ENCODE data around the gene PAQR6. TPM values are rescaled to one million over a fixed set of nuclear protein-coding genes. Genes with fewer than 3 reads are reported as not detected.
"Not testable (repeated sequence)": the region's sequence is repeated elsewhere in the genome, so short reads cannot be mapped to it uniquely, and the experiment has no call there.

The PAQR6 gene
- total RNA-seq, 1 donor from 2014 or later = 5.0 TPM

DNA sequence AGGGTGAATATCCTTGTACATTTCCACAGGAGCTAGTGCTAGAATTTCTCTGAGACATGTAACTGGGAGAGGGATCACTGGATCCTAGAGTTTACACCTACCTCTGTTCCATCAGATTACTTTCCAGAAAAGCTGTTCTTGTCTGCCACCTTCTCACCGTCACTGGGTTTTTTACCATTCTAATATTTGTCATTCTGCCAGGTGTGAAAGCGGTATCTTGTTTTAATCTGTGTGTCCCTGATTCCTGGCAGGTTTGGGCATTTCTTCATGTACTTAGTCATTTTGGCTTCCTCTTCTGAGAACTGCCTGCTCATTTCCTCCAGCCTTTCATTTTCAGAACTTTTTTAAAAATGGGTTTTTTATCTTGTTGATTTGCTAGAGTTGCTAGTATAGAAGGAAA, 30.0 kb downstream of the PAQR6 start:
- Mint-ChIP-seq H3K4me3 (peak overlapping the region; percentile 63), H3K27me3 (ENCODE audit: insufficient read depth) (no peaks in the 10 kb centered on the region), H3K9me3 (no peaks in the 10 kb centered on the region), H3K36me3 (ENCODE audit: low read depth) (peaks cover 43% of the 10 kb centered on the region), H3K27ac (peak overlapping the region; percentile 99), H3K4me1 (ENCODE audit: low read depth) (peaks cover 55% of the 10 kb centered on the region)
- intact Hi-C loops (cut with micrococcal nuclease) = loop anchor here (1.0 to 10.0 kb wide), 6 partner anchors 8 to 893 kb away; partner anchors contain the start of gene RUSC1
- DNase-seq (ENCODE audit: low spot score) = peak; percentile 53

DNA sequence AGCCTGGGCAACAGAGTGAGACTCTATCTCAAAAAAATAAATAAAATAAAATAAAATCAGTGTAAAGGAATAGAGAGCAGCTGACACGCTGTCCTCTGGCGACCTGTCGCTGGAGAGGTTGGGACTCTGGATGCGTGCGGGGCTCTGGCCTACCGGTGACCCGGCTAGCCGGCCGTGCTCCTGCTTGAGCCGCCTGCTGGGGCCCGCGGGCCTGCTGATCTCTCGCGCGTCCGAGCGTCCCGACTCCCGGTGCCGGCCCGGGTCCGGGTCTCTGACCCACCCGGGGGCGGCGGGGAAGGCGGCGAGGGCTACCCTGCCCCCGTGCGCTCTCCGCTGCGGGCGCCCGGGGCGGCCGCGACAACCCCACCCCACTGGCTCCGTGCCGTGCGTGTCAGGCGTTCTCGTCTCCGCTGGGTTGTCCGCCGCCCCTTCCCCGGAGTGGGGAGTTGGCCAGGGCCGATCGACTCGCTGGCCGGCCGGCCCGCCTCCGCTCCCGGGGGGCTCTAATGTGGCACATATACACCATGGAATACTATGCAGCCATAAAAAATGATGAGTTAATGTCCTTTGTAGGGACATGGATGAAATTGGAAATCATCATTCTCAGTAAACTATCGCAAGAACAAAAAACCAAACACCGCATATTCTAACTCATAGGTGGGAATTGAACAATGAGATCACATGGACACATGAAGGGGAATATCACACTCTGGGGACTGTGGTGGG, 31.3 kb downstream of the PAQR6 start:
- peaks cover 55% of the 10 kb centered on the region for H3K4me1 Mint-ChIP-seq (ENCODE audit: low read depth)
- peaks cover 38% of the 10 kb centered on the region for H3K36me3 Mint-ChIP-seq (ENCODE audit: low read depth)
- DNase-seq (ENCODE audit: low spot score); H3K27me3 Mint-ChIP-seq (ENCODE audit: insufficient read depth); H3K9me3 Mint-ChIP-seq: not testable (repeated sequence)
- peak overlapping the region; percentile 75 for H3K27ac Mint-ChIP-seq
- intact Hi-C loops (cut with micrococcal nuclease) = loop anchor here (10.0 kb wide), 1 partner anchor 892 kb away; the partner anchor contains the start of gene RUSC1
- peak overlapping the region; percentile 32 for H3K4me3 Mint-ChIP-seq

DNA sequence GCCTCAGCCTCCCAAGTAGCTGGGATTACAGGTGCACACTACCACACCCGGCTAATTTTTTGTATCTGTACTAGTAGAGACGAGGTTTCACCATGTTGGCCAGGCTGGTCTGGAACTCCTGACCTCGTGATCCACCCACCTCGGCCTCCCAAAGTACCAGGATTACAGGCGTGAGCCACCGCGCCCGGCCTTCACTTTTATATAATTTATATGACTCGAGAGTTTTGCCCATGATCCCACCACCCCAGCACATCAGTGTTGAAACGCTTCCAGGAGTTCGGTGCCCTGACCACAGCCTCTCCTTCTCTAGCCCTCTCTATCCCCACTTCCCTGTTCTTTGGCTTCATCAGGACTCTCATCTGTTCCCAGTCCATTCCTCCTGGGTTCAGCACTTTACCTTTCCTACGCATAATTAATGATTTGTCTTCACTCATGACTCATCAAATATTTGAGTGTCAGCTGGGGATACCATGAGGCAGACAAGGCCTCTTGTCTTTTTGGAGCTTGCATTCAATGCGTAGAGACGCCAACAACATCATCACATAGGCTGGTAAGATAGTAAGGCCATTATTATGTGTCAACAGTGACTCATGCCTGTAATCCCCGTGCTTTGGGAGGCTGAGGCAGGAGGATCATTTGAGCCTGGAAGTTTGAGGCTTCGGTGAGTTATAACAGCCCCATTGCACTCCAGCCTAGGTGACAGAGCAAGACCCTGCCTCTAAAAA, 33.7 kb downstream of the PAQR6 start:
- Mint-ChIP-seq H3K27me3 (ENCODE audit: insufficient read depth) (no peaks in the 10 kb centered on the region), H3K4me3 (peak overlapping the region; percentile 84), H3K27ac (peak overlapping the region; percentile 94), H3K4me1 (ENCODE audit: low read depth) (peaks cover 51% of the 10 kb centered on the region), H3K9me3 (no peaks in the 10 kb centered on the region), H3K36me3 (ENCODE audit: low read depth) (peaks cover 41% of the 10 kb centered on the region)
- intact Hi-C loops (cut with micrococcal nuclease) = loop anchor here (10.0 kb wide), 1 partner anchor 889 kb away; the partner anchor contains the start of gene RUSC1
- no peak for DNase-seq (ENCODE audit: low spot score)

DNA sequence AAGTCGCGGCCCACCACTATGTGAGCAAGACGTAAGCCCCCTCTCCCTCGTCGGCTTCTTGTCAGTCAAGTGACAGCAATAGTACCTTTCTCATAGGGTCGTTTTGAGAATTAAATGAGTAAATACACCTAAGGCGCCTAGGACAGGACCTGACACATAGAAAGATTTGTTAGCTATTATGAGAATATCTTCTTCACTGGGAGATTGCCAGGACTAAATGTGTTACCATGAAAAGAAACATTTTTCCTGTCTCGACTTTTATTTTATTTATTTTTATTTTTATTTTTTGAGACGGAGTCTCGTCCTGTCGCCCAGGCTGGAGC, 34.3 kb downstream of the PAQR6 start:
- intact Hi-C loops (cut with micrococcal nuclease) = loop anchor here (1.0 to 10.0 kb wide), 4 partner anchors 10 to 889 kb away; partner anchors contain the start of genes RUSC1, SLC25A44 and SMG5
- peaks cover 47% of the 10 kb centered on the region for H3K36me3 Mint-ChIP-seq (ENCODE audit: low read depth)
- H3K4me1 Mint-ChIP-seq (ENCODE audit: low read depth) = peaks cover 54% of the 10 kb centered on the region
- DNase-seq (ENCODE audit: low spot score) = no peak
- peak overlapping the region; percentile 97 for H3K27ac Mint-ChIP-seq
- no peaks in the 10 kb centered on the region for H3K9me3 Mint-ChIP-seq
- H3K4me3 Mint-ChIP-seq = peak overlapping the region; percentile 92
- no peaks in the 10 kb centered on the region for H3K27me3 Mint-ChIP-seq (ENCODE audit: insufficient read depth)

DNA sequence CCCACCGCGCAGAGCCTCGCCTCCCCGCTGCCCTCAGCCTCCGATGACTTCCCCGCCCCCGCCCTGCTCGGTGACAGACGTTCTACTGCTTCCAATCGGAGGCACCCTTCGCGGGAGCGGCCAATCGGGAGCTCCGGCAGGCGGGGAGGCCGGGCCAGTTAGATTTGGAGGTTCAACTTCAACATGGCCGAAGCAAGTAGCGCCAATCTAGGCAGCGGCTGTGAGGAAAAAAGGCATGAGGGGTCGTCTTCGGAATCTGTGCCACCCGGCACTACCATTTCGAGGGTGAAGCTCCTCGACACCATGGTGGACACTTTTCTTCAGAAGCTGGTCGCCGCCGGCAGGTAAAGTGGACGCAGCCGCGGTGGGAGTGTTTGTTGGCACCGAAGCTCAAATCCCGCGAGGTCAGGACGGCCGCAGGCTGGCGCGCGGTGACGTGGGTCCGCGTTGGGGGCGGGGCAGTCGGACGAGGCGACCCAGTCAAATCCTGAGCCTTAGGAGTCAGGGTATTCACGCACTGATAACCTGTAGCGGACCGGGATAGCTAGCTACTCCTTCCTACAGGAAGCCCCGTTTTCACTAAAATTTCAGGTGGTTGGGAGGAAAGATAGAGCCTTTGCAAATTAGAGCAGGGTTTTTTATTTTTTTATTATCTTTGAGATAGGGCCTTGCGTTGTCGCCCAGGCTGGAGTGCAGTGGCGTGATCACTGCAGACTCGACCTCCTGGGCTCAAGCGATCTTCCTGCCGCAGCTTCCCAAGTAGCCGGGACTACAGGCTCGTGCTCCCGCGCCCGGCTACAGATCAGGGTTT, 34.8 kb downstream of the PAQR6 start, which contains the start of gene PMF1:
Gene PMF1 (plus strand): TSS at position 175 of the 811 bp plus-strand sequence. CDS start 9 bp downstream, at position 184.
- H3K27ac Mint-ChIP-seq = peak within 1 kb of the TSS; percentile 97
- H3K9me3 Mint-ChIP-seq = no peaks in the 10 kb centered on the region
- intact Hi-C loops (cut with micrococcal nuclease) = loop anchor here (1.0 to 10.0 kb wide), 5 partner anchors 10 to 888 kb away; partner anchors contain the start of genes RUSC1, SLC25A44 and SMG5
- H3K27me3 Mint-ChIP-seq (ENCODE audit: insufficient read depth) = no peaks in the 10 kb centered on the region
- peak; percentile 93 for DNase-seq (ENCODE audit: low spot score)
- H3K4me1 Mint-ChIP-seq (ENCODE audit: low read depth) = peaks cover 53% of the 10 kb centered on the region
- H3K4me3 Mint-ChIP-seq = peak within 1 kb of the TSS; percentile 92
- H3K36me3 Mint-ChIP-seq (ENCODE audit: low read depth) = peaks cover 46% of the 10 kb centered on the region

DNA sequence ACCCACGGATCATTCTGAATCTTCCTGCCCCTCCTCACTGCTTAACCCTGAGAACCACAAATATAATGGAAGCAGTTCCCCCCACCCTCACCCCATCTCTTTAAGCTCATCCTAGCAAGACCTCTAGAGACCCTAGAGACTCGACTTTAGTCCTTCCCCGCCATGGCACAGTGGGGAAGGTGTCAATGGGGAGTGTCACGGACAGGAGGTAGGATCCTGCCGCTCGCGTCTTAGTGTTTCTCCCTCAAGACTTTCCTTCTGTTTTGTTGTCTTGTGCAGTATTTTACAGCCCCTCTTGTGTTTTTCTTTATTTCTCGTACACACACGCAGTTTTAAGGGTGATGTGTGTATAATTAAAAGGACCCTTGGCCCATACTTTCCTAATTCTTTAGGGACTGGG, 35.7 kb downstream of the PAQR6 start:
- H3K27me3 Mint-ChIP-seq (ENCODE audit: insufficient read depth) = no peaks in the 10 kb centered on the region
- peaks cover 45% of the 10 kb centered on the region for H3K4me1 Mint-ChIP-seq (ENCODE audit: low read depth)
- DNase-seq (ENCODE audit: low spot score) = no peak
- H3K9me3 Mint-ChIP-seq = no peaks in the 10 kb centered on the region
- H3K27ac Mint-ChIP-seq = peak overlapping the region; percentile 97
- intact Hi-C loops (cut with micrococcal nuclease) = loop anchor here (1.0 to 10.0 kb wide), 2 partner anchors 13 to 887 kb away; partner anchors contain the start of gene RUSC1
- H3K36me3 Mint-ChIP-seq (ENCODE audit: low read depth) = peaks cover 45% of the 10 kb centered on the region
- peak overlapping the region; percentile 92 for H3K4me3 Mint-ChIP-seq

DNA sequence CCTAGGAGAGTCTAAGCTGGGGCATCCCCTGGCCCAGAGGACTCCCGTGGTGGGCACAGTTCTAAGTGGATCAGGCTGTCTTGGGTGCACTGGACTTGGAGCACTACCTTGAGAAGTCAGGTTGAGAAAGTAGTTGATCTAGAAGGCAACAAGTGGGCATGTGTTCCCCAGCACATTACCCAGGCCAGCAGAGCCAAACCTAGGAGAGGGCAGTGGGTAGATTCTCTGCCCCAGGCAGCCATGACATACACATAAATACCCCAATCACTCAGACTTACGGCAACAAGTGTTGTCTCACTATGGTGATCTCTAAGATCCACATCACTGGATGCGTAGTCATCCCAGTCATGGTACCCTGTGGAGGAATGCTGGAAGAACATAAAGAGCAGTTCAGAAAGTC, 36.6 kb downstream of the PAQR6 start:
- no peak overlapping the region for H3K4me3 Mint-ChIP-seq

DNA sequence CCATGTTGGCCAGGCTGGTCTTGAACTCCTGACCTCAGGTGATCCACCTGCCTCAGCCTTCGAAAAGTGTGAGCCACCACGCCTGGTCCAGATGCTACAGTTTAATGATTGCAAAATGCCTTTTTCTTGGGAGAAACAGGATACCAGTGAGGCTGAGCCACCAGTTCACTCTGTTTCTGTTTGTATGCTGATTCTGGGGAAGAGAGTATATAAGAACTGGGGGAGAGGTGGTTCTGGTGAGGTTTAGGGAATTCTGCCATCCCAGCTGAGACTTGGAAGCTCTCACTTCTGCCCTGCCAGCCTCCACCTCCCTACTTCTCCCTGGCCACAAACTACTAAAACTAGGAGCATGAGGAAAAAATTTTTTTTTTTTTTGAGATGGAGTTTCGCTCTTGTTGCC, 43.2 kb downstream of the PAQR6 start:
- peaks cover 39% of the 10 kb centered on the region for H3K36me3 Mint-ChIP-seq (ENCODE audit: low read depth)
- peaks cover 30% of the 10 kb centered on the region for H3K4me1 Mint-ChIP-seq (ENCODE audit: low read depth)
- no peak overlapping the region for H3K4me3 Mint-ChIP-seq
- no peaks in the 10 kb centered on the region for H3K27me3 Mint-ChIP-seq (ENCODE audit: insufficient read depth)
- no peak overlapping the region for H3K27ac Mint-ChIP-seq
- no peak for DNase-seq (ENCODE audit: low spot score)
- no peaks in the 10 kb centered on the region for H3K9me3 Mint-ChIP-seq
- intact Hi-C loops (cut with micrococcal nuclease) = no loop called here

More for the DNA sequence above, 36.6 kb downstream of the PAQR6 start:
- H3K27me3 Mint-ChIP-seq (ENCODE audit: insufficient read depth) = no peaks in the 10 kb centered on the region
- intact Hi-C loops (cut with micrococcal nuclease) = loop anchor here (10.0 kb wide), 1 partner anchor 886 kb away; the partner anchor contains the start of gene RUSC1
- H3K36me3 Mint-ChIP-seq (ENCODE audit: low read depth) = peaks cover 45% of the 10 kb centered on the region
- no peak for DNase-seq (ENCODE audit: low spot score)
- peak overlapping the region; percentile 60 for H3K27ac Mint-ChIP-seq
- H3K9me3 Mint-ChIP-seq = no peaks in the 10 kb centered on the region
- peaks cover 45% of the 10 kb centered on the region for H3K4me1 Mint-ChIP-seq (ENCODE audit: low read depth)

DNA sequence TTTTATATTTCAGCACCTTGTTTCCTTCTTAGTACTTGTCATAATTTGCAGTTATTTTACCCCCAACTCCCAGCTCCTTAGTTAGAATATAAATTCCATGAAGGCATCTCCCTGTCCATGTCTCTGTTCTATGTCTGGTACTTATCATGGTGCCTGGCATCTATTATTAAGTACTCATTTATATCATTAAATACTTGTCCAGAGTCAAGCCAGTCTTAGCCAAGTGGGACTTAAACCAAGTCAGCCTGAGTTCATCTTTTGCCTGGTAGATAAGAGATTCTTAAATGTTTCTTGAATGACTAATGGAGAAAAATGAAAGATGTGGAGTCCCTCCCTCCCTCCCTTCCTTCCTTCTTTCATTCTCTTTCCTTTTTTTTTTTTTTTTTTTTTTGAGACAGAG, 44.5 kb downstream of the PAQR6 start:
- intact Hi-C loops (cut with micrococcal nuclease) = no loop called here
- no peaks in the 10 kb centered on the region for H3K9me3 Mint-ChIP-seq
- no peak for DNase-seq (ENCODE audit: low spot score)
- no peaks in the 10 kb centered on the region for H3K27me3 Mint-ChIP-seq (ENCODE audit: insufficient read depth)
- no peak overlapping the region for H3K27ac Mint-ChIP-seq
- peaks cover 38% of the 10 kb centered on the region for H3K36me3 Mint-ChIP-seq (ENCODE audit: low read depth)
- peaks cover 30% of the 10 kb centered on the region for H3K4me1 Mint-ChIP-seq (ENCODE audit: low read depth)
- no peak overlapping the region for H3K4me3 Mint-ChIP-seq

DNA sequence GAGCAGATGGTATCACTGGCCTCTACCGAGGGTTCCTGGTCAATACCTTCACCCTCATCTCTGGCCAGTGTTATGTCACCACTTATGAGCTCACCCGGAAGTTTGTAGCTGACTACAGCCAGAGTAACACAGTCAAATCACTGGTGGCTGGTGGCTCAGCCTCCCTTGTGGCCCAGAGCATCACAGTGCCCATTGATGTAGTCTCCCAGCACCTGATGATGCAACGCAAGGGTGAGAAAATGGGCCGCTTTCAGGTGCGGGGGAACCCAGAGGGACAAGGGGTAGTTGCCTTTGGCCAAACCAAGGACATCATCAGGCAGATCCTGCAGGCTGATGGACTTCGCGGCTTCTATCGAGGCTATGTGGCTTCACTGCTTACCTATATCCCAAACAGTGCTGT, 47.8 kb downstream of the PAQR6 start:
- peak overlapping the region; percentile 78 for H3K4me3 Mint-ChIP-seq
- DNase-seq (ENCODE audit: low spot score) = no peak
- H3K4me1 Mint-ChIP-seq (ENCODE audit: low read depth) = peaks cover 51% of the 10 kb centered on the region
- H3K9me3 Mint-ChIP-seq = no peaks in the 10 kb centered on the region
- peaks cover 45% of the 10 kb centered on the region for H3K36me3 Mint-ChIP-seq (ENCODE audit: low read depth)
- H3K27me3 Mint-ChIP-seq (ENCODE audit: insufficient read depth) = no peaks in the 10 kb centered on the region
- intact Hi-C loops (cut with micrococcal nuclease) = no loop called here
- peak overlapping the region; percentile 94 for H3K27ac Mint-ChIP-seq

DNA sequence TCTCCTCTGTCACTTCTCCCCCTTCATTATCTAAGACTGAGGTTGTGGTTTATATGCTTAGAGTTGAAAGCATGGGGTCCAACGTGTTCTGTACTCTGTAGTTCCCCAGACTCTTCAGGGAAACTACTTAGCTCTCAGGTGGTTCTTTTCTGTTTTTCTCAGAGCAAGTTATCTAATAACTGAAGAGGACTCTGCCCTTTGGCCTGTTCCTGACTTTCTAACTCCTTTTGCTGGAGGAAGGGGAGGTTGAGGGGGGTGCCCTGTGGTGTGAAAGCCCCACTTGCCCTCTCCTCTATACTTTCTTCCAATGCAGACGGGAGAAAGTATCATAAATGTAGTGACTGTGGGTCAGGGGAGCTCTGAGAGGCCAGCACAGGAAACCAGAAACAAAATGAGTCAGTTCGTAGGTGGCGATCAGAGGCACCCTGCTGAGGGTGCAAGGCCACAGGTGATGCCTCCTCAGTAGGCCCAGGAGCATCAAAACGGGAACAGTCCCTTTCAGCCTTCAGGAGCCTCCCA, 49.0 kb downstream of the PAQR6 start:
- no peaks in the 10 kb centered on the region for H3K9me3 Mint-ChIP-seq
- peaks cover 47% of the 10 kb centered on the region for H3K36me3 Mint-ChIP-seq (ENCODE audit: low read depth)
- peaks cover 60% of the 10 kb centered on the region for H3K4me1 Mint-ChIP-seq (ENCODE audit: low read depth)
- no peaks in the 10 kb centered on the region for H3K27me3 Mint-ChIP-seq (ENCODE audit: insufficient read depth)
- peak overlapping the region; percentile 78 for H3K4me3 Mint-ChIP-seq
- no peak for DNase-seq (ENCODE audit: low spot score)
- H3K27ac Mint-ChIP-seq = peak overlapping the region; percentile 94
- intact Hi-C loops (cut with micrococcal nuclease) = loop anchor here (1.0 to 10.0 kb wide), 6 partner anchors 13 to 546 kb away; partner anchors contain the start of genes GON4L, MEF2D, MRPL24 and SYT11

DNA sequence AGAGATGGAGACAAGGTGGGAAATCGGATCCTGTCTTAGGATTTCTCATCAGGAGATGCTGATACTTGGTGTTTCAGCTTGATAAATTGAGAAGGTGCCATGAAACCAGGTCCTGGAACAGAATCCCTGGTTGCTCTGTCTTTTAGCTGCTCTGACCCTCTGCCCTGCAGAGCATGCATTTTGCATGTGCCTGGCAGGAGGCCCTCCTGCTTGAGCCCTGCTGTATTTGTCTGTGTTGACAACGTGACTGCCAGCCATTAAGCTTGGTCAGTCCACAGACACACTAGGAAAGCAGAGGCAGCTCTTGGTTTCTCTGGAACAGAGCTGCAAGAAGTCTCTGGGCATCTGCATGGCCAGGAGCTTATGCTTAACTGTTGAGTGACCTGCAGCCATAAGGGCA, 51.4 kb downstream of the PAQR6 start:
- no peaks in the 10 kb centered on the region for H3K27me3 Mint-ChIP-seq (ENCODE audit: insufficient read depth)
- no peak for DNase-seq (ENCODE audit: low spot score)
- peak overlapping the region; percentile 94 for H3K4me3 Mint-ChIP-seq
- H3K9me3 Mint-ChIP-seq = no peaks in the 10 kb centered on the region
- H3K36me3 Mint-ChIP-seq (ENCODE audit: low read depth) = peaks cover 50% of the 10 kb centered on the region
- intact Hi-C loops (cut with micrococcal nuclease) = loop anchor here (5.0 to 10.0 kb wide), 3 partner anchors 306 to 548 kb away; partner anchors contain the start of genes GON4L, MEF2D, MRPL24 and SYT11
- peak overlapping the region; percentile 84 for H3K27ac Mint-ChIP-seq
- peaks cover 75% of the 10 kb centered on the region for H3K4me1 Mint-ChIP-seq (ENCODE audit: low read depth)

Data from activated T-helper 1 cell treated with anti-CD3 and anti-CD28 coated beads, Interleukin-12 subunit alpha, Interleukin-12 subunit beta, Interleukin-2, Interleukin-4 antibody, amounts not matched to agents 30 ng/mL and 10 ng/mL and 1 ng/mL, durations not matched to agents 14 hours and 24 hours and 36 hours (primary cell).